SK-N-SH (cell line): ENCODE measurements around the gene SH3PXD2A. TPM values are rescaled to one million over a fixed set of nuclear protein-coding genes. Genes with fewer than 3 reads are reported as not detected.
A peak's percentile ranks its signal among the peaks of the same experiment; 100 is the strongest.

Source experiments
- CTCF ChIA-PET: fragments of 300-600, 350-600 bp; formaldehyde crosslinking; extraction: SDS; loops from one replicate; lab custom pipeline; 2021; lab: Yijun Ruan, JAX
- POLR2A ChIA-PET: fragments of 350-600 bp; sonication (Branson Sonifier 250); formaldehyde crosslinking; extraction: SDS; loops from one replicate; lab custom pipeline; 2020; ENCODE audit warnings: antibody characterized with exemption, inconsistent platforms; lab: Yijun Ruan, JAX
- DNase-seq: peaks from one replicate; pipeline ENCODE4 v3.0.0; 2012
- H2AFZ ChIP-seq: fragments of 200-600 bp; sonication (generic); 2 replicates; pipeline ENCODE4 v1.8.1; 2016; ENCODE audit warnings: antibody characterized with exemption, mild to moderate bottlenecking, low read depth
- H3F3A ChIP-seq: fragments of 200-600 bp; sonication (generic); replicated peaks from 2 replicates; pipeline ENCODE3; 2016; ENCODE audit warnings: antibody characterized with exemption, mild to moderate bottlenecking; ENCODE audit not compliant: insufficient read depth
- H3K27ac ChIP-seq, 2 experiments: fragments of 200-500 bp in 1 of 2; fragments of 200-600 bp in 1 of 2; sonication (Bioruptor generic) in 1 of 2; sonication (generic), shearing (Covaris generic) in 1 of 2; 2 replicates each; pipeline versions ENCODE4 v1.5.1 to v1.6.1; 2014 to 2016; ENCODE audit warnings: low read depth in 2 of 2, inconsistent platforms in 1 of 2, low read length in 1 of 2, mild to moderate bottlenecking in 1 of 2, mixed read lengths in 1 of 2
- H3K27me3 ChIP-seq: fragments of 200-600 bp; sonication (generic), shearing (Covaris generic); 2 replicates; pipeline ENCODE4 v1.6.1; 2016; ENCODE audit warnings: mixed run types; ENCODE audit not compliant: insufficient read depth
- H3K36me3 ChIP-seq, 2 experiments: fragments of 200-500 bp in 1 of 2; fragments of 200-600 bp in 1 of 2; sonication (Bioruptor generic) in 1 of 2; sonication (generic) in 1 of 2; replicated peaks in 1 of 2; 2 replicates each; pipeline versions ENCODE3 to v1.5.1; 2014 to 2016; ENCODE audit warnings: low read length in 1 of 2, mild to moderate bottlenecking in 1 of 2; ENCODE audit not compliant: insufficient read depth in 2 of 2, control insufficient read depth in 1 of 2
- H3K4me1 ChIP-seq, 2 experiments: fragments of 200-500 bp in 1 of 2; fragments of 200-600 bp in 1 of 2; sonication (Bioruptor generic) in 1 of 2; sonication (generic), shearing (Covaris generic) in 1 of 2; 2 replicates each; pipeline versions ENCODE4 v1.5.1 to v1.6.1; 2014 to 2016; ENCODE audit warnings: low read depth in 1 of 2, low read length in 1 of 2, mixed run types in 1 of 2; ENCODE audit not compliant: insufficient read depth in 2 of 2, control insufficient read depth in 1 of 2
- H3K4me2 ChIP-seq: fragments of 200-600 bp; sonication (generic), shearing (Covaris generic); 2 replicates; pipeline ENCODE4 v1.6.1; 2017; ENCODE audit warnings: mixed run types
- H3K4me3 ChIP-seq, 2 experiments: fragments of 200-500 bp in 1 of 2; fragments of 200-600 bp in 1 of 2; sonication (Bioruptor generic) in 1 of 2; sonication (generic), shearing (Covaris generic) in 1 of 2; 2 replicates each; pipeline versions ENCODE4 v1.5.1 to v1.8.1; 2014 to 2016; ENCODE audit warnings: low read depth in 2 of 2, inconsistent platforms in 1 of 2, low read length in 1 of 2, mild to moderate bottlenecking in 1 of 2, mixed read lengths in 1 of 2, moderate library complexity in 1 of 2
- H3K79me2 ChIP-seq: fragments of 200-600 bp; sonication (generic); 2 replicates; pipeline ENCODE4 v1.8.1; 2017; ENCODE audit warnings: mild to moderate bottlenecking; ENCODE audit not compliant: insufficient read depth
- H3K9ac ChIP-seq: fragments of 200-600 bp; sonication (generic); 2 replicates; pipeline ENCODE4 v1.6.1; 2017; ENCODE audit warnings: mixed run types
- H3K9me2 ChIP-seq: fragments of 200-600 bp; sonication (generic); 2 replicates; pipeline ENCODE4 v1.6.1; 2017; ENCODE audit warnings: mixed run types
- H3K9me3 ChIP-seq: fragments of 200-600 bp; sonication (generic); 2 replicates; pipeline ENCODE4 v1.6.1; 2017; ENCODE audit warnings: mixed run types, mild to moderate bottlenecking, moderate library complexity
- H4K20me1 ChIP-seq: fragments of 200-600 bp; sonication (generic); 2 replicates; pipeline ENCODE4 v1.6.1; 2017; ENCODE audit warnings: mild to moderate bottlenecking, mixed run types; ENCODE audit not compliant: insufficient read depth
- CHD2 ChIP-seq: fragments of 150-350 bp; IDR thresholded peaks from 2 replicates; pipeline ENCODE4 v1.6.1; 2018; ENCODE audit warnings: low read length; ENCODE audit not compliant: partially characterized antibody
- CTCF ChIP-seq: fragments of 200-600 bp; sonication (generic); IDR thresholded peaks from 2 replicates; pipeline ENCODE4 v1.6.1; 2017; ENCODE audit warnings: antibody characterized with exemption, mild to moderate bottlenecking, moderate library complexity
- ELF1 ChIP-seq: IDR thresholded peaks from 2 replicates; pipeline ENCODE4 v1.4.0; 2012
- EP300 ChIP-seq, 2 experiments: IDR thresholded peaks; 2 replicates each; pipeline versions ENCODE4 v1.4.0 to v1.6.1; 2012; ENCODE audit warnings: borderline replicate concordance in 1 of 2, low read depth in 1 of 2, low read length in 1 of 2
- FOSL2 ChIP-seq: IDR thresholded peaks from 2 replicates; pipeline ENCODE4 v1.4.0; 2012; ENCODE audit warnings: low read depth, mild to moderate bottlenecking, moderate library complexity, borderline replicate concordance
- FOXM1 ChIP-seq: IDR thresholded peaks from 2 replicates; pipeline ENCODE4 v1.4.0; 2012; ENCODE audit warnings: low read depth, mild to moderate bottlenecking
- GABPA ChIP-seq: IDR thresholded peaks from 2 replicates; pipeline ENCODE4 v1.4.0; 2012; ENCODE audit warnings: low read depth, mild to moderate bottlenecking
- GATA2 ChIP-seq: sonication (generic); formaldehyde crosslinking; IDR thresholded peaks from 2 replicates; pipeline ENCODE4 v1.5.0; 2020; ENCODE audit warnings: mild to moderate bottlenecking, missing genetic modification reagents
- JUND ChIP-seq: IDR thresholded peaks from 2 replicates; pipeline ENCODE4 v1.4.0; 2012
- MEF2A ChIP-seq: IDR thresholded peaks from 2 replicates; pipeline ENCODE4 v1.4.0; 2012; ENCODE audit warnings: low read depth, borderline replicate concordance
- RAD21 ChIP-seq: IDR thresholded peaks from 2 replicates; pipeline ENCODE4 v1.6.1; 2012; ENCODE audit warnings: mild to moderate bottlenecking, low read length
- RCOR1 ChIP-seq: fragments of 150-350 bp; IDR thresholded peaks from 2 replicates; pipeline ENCODE4 v1.6.1; 2017; ENCODE audit warnings: antibody characterized with exemption, low read length
- RFX5 ChIP-seq: IDR thresholded peaks from 2 replicates; pipeline ENCODE4 v1.6.1; 2012; ENCODE audit warnings: mild to moderate bottlenecking, improper control_type of control experiment, low read length
- TCF12 ChIP-seq: IDR thresholded peaks from 2 replicates; pipeline ENCODE4 v1.4.0; 2012
- USF2 ChIP-seq: fragments of 150-350 bp; IDR thresholded peaks from 2 replicates; pipeline ENCODE4 v1.6.1; 2017; ENCODE audit warnings: antibody characterized with exemption, low read length, low read depth, borderline replicate concordance
- YY1 ChIP-seq: IDR thresholded peaks from 2 replicates; pipeline ENCODE4 v1.4.0; 2012; ENCODE audit warnings: low read depth, mild to moderate bottlenecking
- ZBTB33 ChIP-seq: IDR thresholded peaks from 2 replicates; pipeline ENCODE4 v1.4.0; 2012; ENCODE audit warnings: low read depth, borderline replicate concordance
- WGBS: methylation state at CpG from one replicate; pipeline ENCODE4 v1.1.6; 2017; ENCODE audit warnings: low lambda C conversion rate; 5-methylcytosine and 5-hydroxymethylcytosine counted together
- polyA plus RNA-seq, 3 experiments: library from polyadenylated mRNA; depleted of rRNA; stranded (reverse); fragments of >200 nt; gene quantifications; 2 replicates each; pipeline ENCODE4 v1.2.3, GENCODE V29; 2012

The SH3PXD2A gene
- polyA plus RNA-seq, 1 of the 3 experiments (the other 2 are of a cell fraction): 2.5 TPM

- H3K27me3 ChIP-seq: no peaks in the 10 kb centered on the region
- no peaks in the 10 kb centered on the region for H3K9me2 ChIP-seq
- H3K9ac ChIP-seq: no peak overlapping the region
- H3K4me2 ChIP-seq: no peak overlapping the region
- H3K9me3 ChIP-seq: no peaks in the 10 kb centered on the region
- H4K20me1 ChIP-seq: no peaks in the 10 kb centered on the region
- DNase-seq: no peak
- no peak overlapping the region for H3K27ac ChIP-seq
- TF ChIP-seq CTCF (no peak), RAD21 (no peak), RCOR1 (no peak), USF2 (no peak), MEF2A (no peak), CHD2 (no peak), RFX5 (no peak), GATA2 (CRISPR knock-in tag) (no peak)
- H3K4me3 ChIP-seq: no peak overlapping the region
- CTCF ChIA-PET: interaction anchor here (1.0 to 4.8 kb wide), 3 partner anchors 10 to 71 kb away, joined by 3 to 16 read pairs (median 4); partner anchors contain the start of gene SH3PXD2A
- H3K4me1 ChIP-seq: peaks cover 0 to 50% of the 10 kb centered on the region in 2 experiments; a peak in 1 of 4 replicates
- H3K36me3 ChIP-seq: no peaks in the 10 kb centered on the region
- POLR2A ChIA-PET: no interaction called here
- H3K79me2 ChIP-seq: no peaks in the 10 kb centered on the region
- no peaks in the 10 kb centered on the region for H3F3A ChIP-seq
- WGBS: 93% methylated on average over 6 of the region's 7 CpGs
- H2AFZ ChIP-seq: no peak overlapping the region
These were observed 71.7 kb downstream of the SH3PXD2A start for GRCh38 chr10:103783681-103784080.

- Histone ChIP-seq H4K20me1 (no peaks in the 10 kb centered on the region), H3F3A (no peaks in the 10 kb centered on the region), H2AFZ (no peak overlapping the region), H3K4me1 (peaks cover 0 to 45% of the 10 kb centered on the region in 2 experiments; a peak in 1 of 4 replicates), H3K9me3 (no peaks in the 10 kb centered on the region), H3K27ac (peak overlapping the region in 1 of 2 experiments; percentile 8; a peak in 1 of 4 replicates), H3K4me2 (no peak overlapping the region), H3K4me3 (no peak overlapping the region), H3K9me2 (no peaks in the 10 kb centered on the region), H3K79me2 (no peaks in the 10 kb centered on the region), H3K9ac (no peak overlapping the region), H3K36me3 (no peaks in the 10 kb centered on the region), H3K27me3 (no peaks in the 10 kb centered on the region)
- no peak for DNase-seq
- ChIA-PET CTCF (interaction anchor here (0.9 to 4.8 kb wide), 9 partner anchors 8 to 81 kb away, joined by 3 to 16 read pairs (median 4); partner anchors contain the start of gene SH3PXD2A), POLR2A (interaction anchor here (0.7 kb wide), 1 partner anchor 559 kb away, joined by 3 read pairs; no protein-coding TSS in a partner anchor)
- TF ChIP-seq JUND (peak; percentile 17), RFX5 (no peak), FOXM1 (no peak), FOSL2 (peak; percentile 36; the same call in 1 of the 2 replicates), ZBTB33 (no peak), CTCF (peak; percentile 34), EP300 (IDR thresholded peaks at IDR 0.05; ENCODE audit: borderline replicate concordance in 1 of 2, low read depth in 1 of 2, low read length in 1 of 2) (peak in 1 of 2 experiments; percentile 31; a peak in 1 of 4 replicates), TCF12 (peak; percentile 72), YY1 (no peak), GABPA (no peak), ELF1 (no peak)
- 79% methylated on average over 6 of the region's 6 CpGs for WGBS
These were observed 73.9 kb downstream of the SH3PXD2A start for GRCh38 chr10:103781329-103782061.
